Natural killer cell (primary cell): Measurements from ENCODE around the gene COIL. TPM values are rescaled to one million over a fixed set of nuclear protein-coding genes. Genes with fewer than 3 reads are reported as not detected.
A peak's percentile ranks its signal among the peaks of the same experiment; 100 is the strongest.

Experiments used
- ATAC-seq, 3 donors: fragments of 150-1000 bp in 2 of 3; fragments of 200-7000 bp in 1 of 3; cut with Tn5 transposase; 1 replicate in 1 of 3; 2 replicates in 2 of 3; pipeline ENCODE4 v1.10.0; 2021; ENCODE audit warnings: mild to moderate bottlenecking in 2 of 3, moderate library complexity in 2 of 3
- DNase-seq, 2 donors: peaks; one replicate each; pipeline versions ENCODE4 v3.0.0 to v3.0.0-alpha.2; 2013 to 2021; ENCODE audit warnings: mixed read lengths in 1 of 2
- H3K27ac ChIP-seq: one replicate; pipeline ENCODE4 v1.5.1; 2013; ENCODE audit warnings: mild to moderate bottlenecking, low read length
- H3K27me3 ChIP-seq: one replicate; pipeline ENCODE4 v1.6.1; 2013; ENCODE audit warnings: low read length; ENCODE audit not compliant: control insufficient read depth, insufficient read depth
- H3K36me3 ChIP-seq: one replicate; pipeline ENCODE4 v1.6.1; 2013; ENCODE audit warnings: low read length; ENCODE audit not compliant: control insufficient read depth, insufficient read depth
- H3K4me1 ChIP-seq: one replicate; pipeline ENCODE4 v1.6.1; 2013; ENCODE audit warnings: low read length; ENCODE audit not compliant: control insufficient read depth, insufficient read depth
- H3K4me3 ChIP-seq: one replicate; pipeline ENCODE4 v1.5.1; 2013; ENCODE audit warnings: low read length
- H3K9me3 ChIP-seq: one replicate; pipeline ENCODE4 v1.6.1; 2013; ENCODE audit warnings: low read length; ENCODE audit not compliant: control insufficient read depth, insufficient read depth
- H3K27ac Mint-ChIP-seq, 2 donors: one replicate each; pipeline ENCODE4 v1.8.0; 2022; ENCODE audit warnings: mild to moderate bottlenecking in 2 of 2, mixed read lengths in 2 of 2, moderate library complexity in 1 of 2
- H3K27me3 Mint-ChIP-seq, 2 donors: one replicate each; pipeline ENCODE4 v1.8.0; 2022; ENCODE audit warnings: low read depth in 2 of 2, mixed read lengths in 2 of 2
- H3K36me3 Mint-ChIP-seq: one replicate; pipeline ENCODE4 v1.8.0; 2022; ENCODE audit warnings: mixed read lengths
- H3K4me1 Mint-ChIP-seq, 2 donors: one replicate each; pipeline ENCODE4 v1.8.0; 2022; ENCODE audit warnings: mixed read lengths in 2 of 2
- H3K4me3 Mint-ChIP-seq: one replicate; pipeline ENCODE4 v1.8.0; 2022; ENCODE audit warnings: mild to moderate bottlenecking, moderate library complexity, mixed read lengths
- H3K9me3 Mint-ChIP-seq, 2 donors: one replicate each; pipeline ENCODE4 v1.8.0; 2022; ENCODE audit warnings: mixed read lengths in 2 of 2
- WGBS: methylation state at CpG from one replicate; pipeline ENCODE4 v1.1.7; 2013; ENCODE audit warnings: missing lambda C conversion rate; ENCODE audit not compliant: insufficient coverage; 5-methylcytosine and 5-hydroxymethylcytosine counted together
- intact Hi-C: fragments of 100-400 bp; cut with micrococcal nuclease; formaldehyde crosslinking; loops from one replicate; pipeline ENCODE4 v1.14.2; 2022
- total RNA-seq, 4 donors: library from RNA; stranded (reverse); fragments of 120-200 nt in 1 of 4; gene quantifications; one replicate each; pipeline versions ENCODE4 v1.2.3 to v1.2.4, GENCODE V29; 2013 to 2022
- TF ChIP-seq, protein P1 (sequence below): fragments of 200-600 bp; IDR thresholded peaks from one replicate; pipeline ENCODE4 v1.8.0; 2022; ENCODE audit warnings: antibody characterized with exemption

Gene COIL
- total RNA-seq, 3 donors from 2014 or later (not counting 1 experiment from before 2014, with no cell fraction given): 18.6 to 23.8 (median 20.6) TPM

GRCh38 chr17:56897646-56898424 lies 63.0 kb downstream of the COIL start:
- H3K9me3 ChIP-seq: no peaks in the 10 kb centered on the region
- peaks cover 13% of the 10 kb centered on the region for H3K36me3 Mint-ChIP-seq
- 88% methylated on average over 14 of the region's 14 CpGs for WGBS
- no peaks in the 10 kb centered on the region for H3K9me3 Mint-ChIP-seq
- H3K27ac ChIP-seq: no peak overlapping the region
- H3K4me1 ChIP-seq: peaks cover 3% of the 10 kb centered on the region
- H3K4me3 Mint-ChIP-seq: no peak overlapping the region
- H3K27me3 Mint-ChIP-seq: no peaks in the 10 kb centered on the region
- peaks cover 10 to 29% of the 10 kb centered on the region in 2 donors for H3K4me1 Mint-ChIP-seq
- peak overlapping the region in 1 of 2 donors; percentile 69 for H3K27ac Mint-ChIP-seq
- TF ChIP-seq, protein P1, sequence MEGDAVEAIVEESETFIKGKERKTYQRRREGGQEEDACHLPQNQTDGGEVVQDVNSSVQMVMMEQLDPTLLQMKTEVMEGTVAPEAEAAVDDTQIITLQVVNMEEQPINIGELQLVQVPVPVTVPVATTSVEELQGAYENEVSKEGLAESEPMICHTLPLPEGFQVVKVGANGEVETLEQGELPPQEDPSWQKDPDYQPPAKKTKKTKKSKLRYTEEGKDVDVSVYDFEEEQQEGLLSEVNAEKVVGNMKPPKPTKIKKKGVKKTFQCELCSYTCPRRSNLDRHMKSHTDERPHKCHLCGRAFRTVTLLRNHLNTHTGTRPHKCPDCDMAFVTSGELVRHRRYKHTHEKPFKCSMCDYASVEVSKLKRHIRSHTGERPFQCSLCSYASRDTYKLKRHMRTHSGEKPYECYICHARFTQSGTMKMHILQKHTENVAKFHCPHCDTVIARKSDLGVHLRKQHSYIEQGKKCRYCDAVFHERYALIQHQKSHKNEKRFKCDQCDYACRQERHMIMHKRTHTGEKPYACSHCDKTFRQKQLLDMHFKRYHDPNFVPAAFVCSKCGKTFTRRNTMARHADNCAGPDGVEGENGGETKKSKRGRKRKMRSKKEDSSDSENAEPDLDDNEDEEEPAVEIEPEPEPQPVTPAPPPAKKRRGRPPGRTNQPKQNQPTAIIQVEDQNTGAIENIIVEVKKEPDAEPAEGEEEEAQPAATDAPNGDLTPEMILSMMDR: no peak
- H3K27me3 ChIP-seq: no peaks in the 10 kb centered on the region
- H3K4me3 ChIP-seq: no peak overlapping the region
- ATAC-seq: no peak
- intact Hi-C loops: no loop called here
- peaks cover 84% of the 10 kb centered on the region for H3K36me3 ChIP-seq
- no peak for DNase-seq

GRCh38 chr17:56896968-56897359 lies 63.9 kb downstream of the COIL start:
- WGBS: 79% methylated on average over 4 of the region's 4 CpGs
- no peak for ATAC-seq

DNA sequence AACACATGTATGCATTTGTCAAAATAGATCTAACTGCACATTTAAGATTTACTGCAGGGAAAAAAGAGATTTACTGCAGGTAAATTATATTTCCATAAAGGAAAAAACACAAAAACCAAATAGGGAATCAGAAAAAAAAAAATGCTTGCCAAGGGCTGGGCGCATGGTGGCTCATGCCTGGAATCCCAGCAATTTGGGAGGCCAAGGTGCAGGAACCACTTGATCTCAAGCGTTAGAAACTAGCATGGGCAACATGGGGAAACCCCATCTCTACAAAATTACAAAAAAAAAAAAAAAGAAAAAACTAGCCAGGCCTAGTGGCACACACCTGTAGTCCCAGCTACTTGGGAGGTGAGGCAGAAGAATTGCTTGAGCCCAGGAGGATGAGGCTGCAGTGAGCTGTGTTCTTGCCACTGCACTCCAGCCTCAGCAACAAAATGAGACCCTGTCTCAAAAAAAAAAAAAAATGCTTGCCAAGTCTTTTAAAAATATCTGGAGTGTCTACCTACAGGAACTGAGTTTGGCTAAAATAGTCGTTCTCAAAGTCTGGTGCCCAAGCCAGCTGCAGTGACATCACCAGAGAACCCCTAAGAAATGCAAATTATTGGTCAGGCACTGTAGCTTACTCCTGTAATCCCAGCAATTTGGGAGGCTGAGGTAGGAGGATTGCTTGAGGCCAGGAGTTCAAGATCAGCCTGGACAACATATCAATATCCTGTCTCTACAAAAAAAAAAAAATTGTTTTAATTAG lies 64.5 kb downstream of the COIL start:
- WGBS: 67% methylated on average over 3 of the region's 3 CpGs
- Mint-ChIP-seq H3K36me3 (peaks cover 13% of the 10 kb centered on the region), H3K4me3 (no peak overlapping the region), H3K27ac (no peak overlapping the region), H3K4me1 (peaks cover 5 to 32% of the 10 kb centered on the region in 2 donors), H3K9me3 (no peaks in the 10 kb centered on the region), H3K27me3 (no peaks in the 10 kb centered on the region)
- no peak overlapping the region for H3K27ac ChIP-seq
- peaks cover 3% of the 10 kb centered on the region for H3K4me1 ChIP-seq
- no peak for DNase-seq
- TF ChIP-seq, protein P1: no peak
- no peak overlapping the region for H3K4me3 ChIP-seq
- H3K27me3 ChIP-seq: no peaks in the 10 kb centered on the region
- H3K36me3 ChIP-seq: peaks cover 84% of the 10 kb centered on the region
- intact Hi-C loops: no loop called here
- ATAC-seq: no peak
- no peaks in the 10 kb centered on the region for H3K9me3 ChIP-seq

More at GRCh38 chr17:56896968-56897359, 63.9 kb downstream of the COIL start:
- intact Hi-C loops: no loop called here
- Histone ChIP-seq H3K4me3 (no peak overlapping the region), H3K27me3 (no peaks in the 10 kb centered on the region), H3K36me3 (peaks cover 84% of the 10 kb centered on the region), H3K4me1 (peaks cover 3% of the 10 kb centered on the region), H3K9me3 (no peaks in the 10 kb centered on the region), H3K27ac (no peak overlapping the region)
- Mint-ChIP-seq H3K36me3 (peaks cover 13% of the 10 kb centered on the region), H3K4me3 (no peak overlapping the region), H3K9me3 (no peaks in the 10 kb centered on the region), H3K27ac (peak overlapping the region in 1 of 2 donors; percentile 69), H3K27me3 (no peaks in the 10 kb centered on the region), H3K4me1 (peaks cover 9 to 36% of the 10 kb centered on the region in 2 donors)
- no peak for DNase-seq
- TF ChIP-seq, protein P1: no peak
